NT2/D1 (cell line): Measurements from ENCODE around the gene BRD9.
"Not testable (repeated sequence)": the region's sequence is repeated elsewhere in the genome, so short reads cannot be mapped to it uniquely, and the experiment has no call there.

Experiments
- DNase-seq: peaks from one replicate; pipeline ENCODE4 v3.0.0-alpha.2; 2011; ENCODE audit warnings: low read depth, low spot score
- H3K27me3 ChIP-seq: 2 replicates; pipeline ENCODE4 v1.6.0; 2011; ENCODE audit warnings: mild to moderate bottlenecking; ENCODE audit not compliant: insufficient read length, insufficient read depth
- H3K36me3 ChIP-seq: 2 replicates; pipeline ENCODE4 v1.6.1; 2011; ENCODE audit warnings: mild to moderate bottlenecking, low read length, mixed read lengths; ENCODE audit not compliant: insufficient read depth, insufficient read length
- H3K4me1 ChIP-seq: 2 replicates; pipeline ENCODE4 v1.5.1; 2011; ENCODE audit not compliant: insufficient read depth, insufficient read length
- H3K4me3 ChIP-seq: 2 replicates; pipeline ENCODE4 v1.5.1; 2011; ENCODE audit warnings: low read depth; ENCODE audit not compliant: insufficient read length
- H3K9ac ChIP-seq: 2 replicates; pipeline ENCODE4 v1.6.0; 2011; ENCODE audit warnings: low read depth; ENCODE audit not compliant: insufficient read length
- H3K9me3 ChIP-seq: 2 replicates; pipeline ENCODE4 v1.5.1; 2011; ENCODE audit warnings: mild to moderate bottlenecking, low read length; ENCODE audit not compliant: insufficient read depth
- SUZ12 ChIP-seq: IDR thresholded peaks from 2 replicates; pipeline ENCODE4 v1.6.1; 2011; ENCODE audit not compliant: insufficient read length, insufficient read depth; ENCODE audit errors: extremely low read depth
- YY1 ChIP-seq: IDR thresholded peaks from 2 replicates; pipeline ENCODE4 v1.6.1; 2011; ENCODE audit not compliant: insufficient read length, insufficient read depth
- ZNF274 ChIP-seq: IDR thresholded peaks from 2 replicates; pipeline ENCODE4 v1.6.1; 2011; ENCODE audit warnings: mild to moderate bottlenecking, low read depth, low read length

The BRD9 gene

DNA sequence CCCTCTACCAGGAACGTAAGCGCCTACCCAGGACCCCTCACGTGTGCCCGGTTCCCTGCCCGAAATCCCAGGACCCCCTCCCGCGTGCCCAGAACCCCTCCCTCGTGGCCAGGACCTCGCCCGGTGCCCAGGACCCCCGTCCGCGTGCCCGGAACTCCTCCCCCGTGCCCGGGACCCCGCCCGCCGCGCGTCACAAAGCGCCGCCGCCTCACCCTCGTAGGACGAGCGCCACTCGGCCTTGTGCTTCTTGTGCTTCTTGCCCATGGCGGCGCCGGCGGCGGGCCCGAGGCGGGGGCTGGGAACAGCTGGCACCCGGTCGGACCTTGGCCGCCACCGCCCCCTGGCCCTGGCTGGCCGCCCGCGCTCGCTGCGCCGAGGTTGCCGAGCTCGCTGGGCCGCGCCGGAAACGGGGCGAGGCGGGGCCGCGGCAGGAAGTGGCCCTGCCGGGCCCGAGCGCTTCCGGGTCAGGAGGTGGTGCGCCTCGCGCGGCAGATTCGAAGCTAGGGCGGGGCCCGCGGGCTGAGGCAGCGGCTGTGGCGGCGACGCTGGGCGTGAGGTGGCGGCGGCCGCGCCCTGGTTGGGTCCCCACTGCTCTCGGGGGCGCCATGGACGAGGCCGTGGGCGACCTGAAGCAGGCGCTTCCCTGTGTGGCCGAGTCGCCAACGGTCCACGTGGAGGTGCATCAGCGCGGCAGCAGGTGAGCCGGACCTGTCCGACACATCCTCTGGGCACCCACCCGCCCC lies at the start of gene BRD9, which contains the start of gene TRIP13:
Gene BRD9 (minus strand): TSS at position 408 of the 743 bp plus-strand sequence. CDS start 144 bp downstream, at position 264.
Gene TRIP13 (plus strand): TSS at position 491 of the 743 bp plus-strand sequence. CDS start 115 bp downstream, at position 606.
- TF ChIP-seq YY1 = no peak
- no peak for TF ChIP-seq SUZ12
- TF ChIP-seq ZNF274 = no peak
- peak; percentile 57 for DNase-seq
- Histone ChIP-seq H3K36me3 (peaks cover 77% of the 10 kb centered on the region), H3K9ac (peak within 1 kb of the TSS; percentile 97), H3K27me3 (no peaks in the 10 kb centered on the region), H3K9me3 (no peaks in the 10 kb centered on the region), H3K4me3 (peak within 1 kb of the TSS; percentile 93), H3K4me1 (peaks cover 11% of the 10 kb centered on the region)

GRCh38 chr5:940741-941140 lies 48.1 kb upstream of the BRD9 start:
- H3K4me1 ChIP-seq, H3K27me3 ChIP-seq, H3K9me3 ChIP-seq, DNase-seq, H3K4me3 ChIP-seq, H3K36me3 ChIP-seq, H3K9ac ChIP-seq: not testable (repeated sequence)

DNA sequence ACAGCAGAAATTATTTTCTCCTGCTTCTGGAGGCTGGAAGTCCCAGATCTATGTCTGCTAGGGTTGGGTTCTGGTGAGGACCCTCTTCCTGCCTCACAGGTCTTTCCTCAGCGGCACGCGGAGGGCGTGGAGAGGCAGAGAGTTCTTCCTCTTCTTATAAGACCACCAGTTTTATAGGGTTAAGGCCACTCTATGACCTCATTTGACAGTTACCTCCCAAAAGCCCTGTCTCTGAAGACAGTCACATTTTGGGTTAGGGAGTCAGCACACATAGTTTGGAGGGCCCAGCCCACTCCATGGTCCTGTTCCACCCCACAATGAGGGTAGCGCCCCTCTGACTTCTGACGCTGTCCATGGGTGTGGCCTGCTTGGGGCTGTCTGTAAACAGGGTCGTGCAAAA lies 46.8 kb upstream of the BRD9 start:
- DNase-seq = no peak
- H3K36me3 ChIP-seq = no peaks in the 10 kb centered on the region
- no peak overlapping the region for H3K4me3 ChIP-seq
- H3K9ac ChIP-seq = no peak overlapping the region
- TF ChIP-seq SUZ12 (no peak), ZNF274 (no peak), YY1 (no peak)
- H3K27me3 ChIP-seq = no peaks in the 10 kb centered on the region
- no peaks in the 10 kb centered on the region for H3K4me1 ChIP-seq
- H3K9me3 ChIP-seq = no peaks in the 10 kb centered on the region

DNA sequence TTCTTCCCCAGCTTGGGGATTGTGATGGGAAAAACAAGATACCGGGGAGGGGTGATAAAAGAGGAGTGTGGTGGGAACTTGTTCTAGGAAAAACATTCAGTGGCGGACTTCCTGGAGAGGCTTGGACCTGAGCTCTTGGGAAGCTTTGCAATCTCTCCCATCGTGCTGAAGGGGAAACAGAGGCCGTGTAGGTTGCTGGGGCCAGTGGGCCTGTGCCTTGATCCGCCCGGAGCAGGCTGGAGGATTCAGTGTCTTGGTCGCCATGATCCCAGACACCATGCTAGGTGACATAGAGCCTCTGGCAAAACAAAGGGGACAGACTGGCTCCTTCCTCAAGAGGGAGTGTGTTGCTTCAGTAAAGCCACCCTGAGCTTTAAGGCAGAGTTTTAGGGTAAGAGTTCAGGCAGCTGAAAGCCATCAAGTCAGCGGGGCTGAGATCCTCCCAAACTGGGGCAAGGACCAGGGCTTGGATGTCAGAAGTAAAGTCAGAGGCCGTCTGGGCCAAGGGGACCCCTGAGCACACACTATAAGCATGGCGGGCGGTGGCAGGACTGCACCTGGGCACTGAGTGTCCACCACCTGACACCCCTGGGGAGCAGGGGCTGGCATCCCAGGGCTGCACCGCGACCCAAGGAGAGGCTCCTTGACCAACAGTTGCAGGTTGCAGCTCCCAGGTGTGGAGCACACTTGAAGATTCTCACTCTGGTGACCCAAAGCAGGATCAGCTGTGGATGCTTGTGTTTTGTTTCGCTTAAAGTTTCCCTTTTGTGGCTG lies 44.7 kb upstream of the BRD9 start:
- no peak for DNase-seq
- TF ChIP-seq YY1 (no peak), SUZ12 (no peak), ZNF274 (no peak)

GRCh38 chr5:936149-937144 lies 43.8 kb upstream of the BRD9 start:
- Histone ChIP-seq H3K4me3 (no peak overlapping the region), H3K27me3 (no peaks in the 10 kb centered on the region)
- TF ChIP-seq ZNF274 (no peak), SUZ12 (no peak), YY1 (no peak)

More for the DNA sequence above, 44.7 kb upstream of the BRD9 start:
- Histone ChIP-seq H3K27me3 (no peaks in the 10 kb centered on the region), H3K4me1 (no peaks in the 10 kb centered on the region), H3K4me3 (no peak overlapping the region), H3K9me3 (no peaks in the 10 kb centered on the region), H3K36me3 (no peaks in the 10 kb centered on the region), H3K9ac (no peak overlapping the region)

DNA sequence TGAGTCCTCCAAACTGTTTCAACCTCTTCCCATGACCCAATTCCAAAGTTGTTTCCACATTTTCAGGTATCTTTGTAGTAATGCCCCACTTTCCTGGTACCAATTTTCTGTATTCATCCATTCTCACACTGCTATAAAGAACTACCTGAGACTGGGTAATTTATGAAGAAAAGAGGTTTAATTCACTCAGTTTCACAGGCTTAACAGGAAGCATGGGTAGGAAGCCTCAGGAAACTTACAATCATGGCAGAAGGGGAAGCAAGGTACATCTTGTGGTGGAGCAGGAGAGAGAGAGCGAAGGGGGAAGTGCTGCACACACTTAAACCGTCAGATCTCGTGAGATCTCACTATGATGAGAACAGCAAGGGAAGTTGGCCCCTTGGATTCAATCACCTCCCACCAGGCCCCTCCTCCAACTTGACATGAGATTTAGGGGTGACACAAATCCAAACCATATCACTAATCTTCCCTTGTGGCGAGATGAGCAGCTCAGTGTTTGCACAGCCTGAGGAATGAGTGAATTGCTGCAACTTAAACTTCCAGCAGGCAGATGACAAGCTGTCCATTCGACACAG lies 43.0 kb upstream of the BRD9 start:
- no peak for TF ChIP-seq YY1
- no peak for TF ChIP-seq ZNF274
- no peak for TF ChIP-seq SUZ12
- no peak for DNase-seq
- Histone ChIP-seq H3K27me3 (no peaks in the 10 kb centered on the region), H3K9me3 (no peaks in the 10 kb centered on the region), H3K4me1 (no peaks in the 10 kb centered on the region), H3K9ac (no peak overlapping the region), H3K36me3 (peaks cover under 1% of the 10 kb centered on the region), H3K4me3 (no peak overlapping the region)

More at GRCh38 chr5:936149-937144, 43.8 kb upstream of the BRD9 start:
- no peaks in the 10 kb centered on the region for H3K36me3 ChIP-seq
- DNase-seq = no peak
- H3K4me1 ChIP-seq = no peaks in the 10 kb centered on the region
- no peak overlapping the region for H3K9ac ChIP-seq
- H3K9me3 ChIP-seq = no peaks in the 10 kb centered on the region

GRCh38 chr5:934381-934967 lies 41.9 kb upstream of the BRD9 start:
- H3K9ac ChIP-seq, H3K4me1 ChIP-seq, H3K36me3 ChIP-seq, H3K4me3 ChIP-seq, H3K27me3 ChIP-seq, H3K9me3 ChIP-seq, DNase-seq: not testable (repeated sequence)

DNA sequence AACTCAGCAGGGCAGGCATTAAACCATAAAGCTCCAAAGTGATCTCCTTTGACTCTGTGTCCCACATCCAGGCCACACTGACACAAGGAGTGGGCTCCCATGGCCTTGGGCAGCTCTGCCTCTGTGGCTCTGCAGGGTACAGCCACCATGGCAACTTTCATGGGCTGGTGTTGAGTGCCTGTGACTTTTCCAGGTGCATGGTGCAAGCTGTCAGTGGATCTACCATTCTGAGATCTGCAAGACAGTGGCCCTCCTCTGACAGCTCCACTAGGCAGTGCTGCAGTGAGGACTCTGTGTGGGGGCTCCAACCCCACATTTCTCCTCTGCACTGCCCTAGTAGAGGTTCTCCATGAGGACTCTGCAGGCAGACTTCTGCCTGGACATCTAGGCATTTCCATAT lies 41.4 kb upstream of the BRD9 start:
- H3K36me3 ChIP-seq, DNase-seq, H3K9me3 ChIP-seq, H3K4me3 ChIP-seq, H3K4me1 ChIP-seq, H3K9ac ChIP-seq, H3K27me3 ChIP-seq: not testable (repeated sequence)
